HFFc6 (cell line): ENCODE results near the gene ZNF200. TPM values are rescaled to one million over a fixed set of nuclear protein-coding genes. Genes with fewer than 3 reads are reported as not detected.
"Not testable (repeated sequence)": the region's sequence is repeated elsewhere in the genome, so short reads cannot be mapped to it uniquely, and the experiment has no call there.

Experiments used
- DNase-seq: peaks from one replicate; pipeline ENCODE4 v3.0.0-alpha.2; 2018
- H3K27ac Mint-ChIP-seq: 2 replicates; pipeline ENCODE4 v1.8.0; 2020; ENCODE audit warnings: mild to moderate bottlenecking, mixed read lengths
- H3K27me3 Mint-ChIP-seq: 2 replicates; pipeline ENCODE4 v1.8.0; 2021; ENCODE audit warnings: mild to moderate bottlenecking, moderate library complexity, mixed read lengths; ENCODE audit not compliant: insufficient read depth
- H3K36me3 Mint-ChIP-seq: 2 replicates; pipeline ENCODE4 v1.8.0; 2021; ENCODE audit warnings: low read depth, mixed read lengths
- H3K4me1 Mint-ChIP-seq: 2 replicates; pipeline ENCODE4 v1.8.0; 2020; ENCODE audit warnings: low read depth, mixed read lengths
- H3K4me3 Mint-ChIP-seq: 2 replicates; pipeline ENCODE4 v1.8.0; 2020; ENCODE audit warnings: mild to moderate bottlenecking, moderate library complexity, mixed read lengths
- H3K9me3 Mint-ChIP-seq: 2 replicates; pipeline ENCODE4 v1.8.0; 2020; ENCODE audit warnings: mild to moderate bottlenecking, mixed read lengths
- total RNA-seq, 6 experiments: library from RNA; stranded (reverse); fragmentation: NEBNext Ultra II Directional; extraction: Animal tissue kit (Norgen Biotek cat#: 25700); gene quantifications; 2 replicates in 1 of 6; 3 replicates in 5 of 6; pipeline ENCODE4 v1.2.3, GENCODE V29; 2021
- TF ChIP-seq, protein P1 (sequence below): fragments of 200-600 bp; sonication (generic); IDR thresholded peaks from 2 replicates; pipeline ENCODE4 v1.5.0; 2021; ENCODE audit warnings: antibody characterized with exemption, mild to moderate bottlenecking

ZNF200 gene
- total RNA-seq, 6 experiments from 2014 or later: 5.1 to 6.3 (median 5.7) TPM

DNA sequence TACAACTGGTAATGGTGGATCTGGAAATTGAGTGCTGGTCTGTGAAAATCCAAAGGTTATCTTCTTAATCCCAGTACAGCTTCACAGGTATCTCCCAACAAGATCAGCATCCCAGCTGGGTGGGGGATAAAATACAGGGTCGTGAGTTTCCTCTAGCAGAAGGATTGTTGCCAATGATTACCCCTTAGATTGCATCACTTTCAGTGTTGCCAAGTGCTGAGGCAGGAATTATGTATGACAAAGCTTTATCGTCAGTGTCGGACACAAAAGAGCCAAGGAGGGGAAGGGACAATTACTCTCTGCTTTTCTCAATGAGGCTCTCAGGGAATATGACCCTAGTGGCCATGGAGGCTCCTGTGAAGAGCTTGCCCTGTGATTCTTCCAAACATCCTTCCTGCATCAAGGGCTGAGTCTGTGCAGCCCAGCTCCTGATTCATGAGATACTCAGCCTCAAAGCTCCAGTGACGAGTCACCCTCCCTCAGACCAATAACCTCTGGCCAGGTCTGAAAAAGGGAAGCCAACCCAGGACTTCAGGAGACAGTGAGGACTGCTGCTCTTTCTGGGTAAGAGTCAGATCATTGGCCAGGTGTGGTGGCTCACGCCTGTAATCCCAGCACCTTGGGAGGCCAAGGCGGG is 31.9 kb downstream of the ZNF200 start:
- no peak overlapping the region for H3K4me3 Mint-ChIP-seq
- DNase-seq: no peak
- no peaks in the 10 kb centered on the region for H3K4me1 Mint-ChIP-seq
- H3K27ac Mint-ChIP-seq: no peak overlapping the region
- H3K9me3 Mint-ChIP-seq: peaks cover 35% of the 10 kb centered on the region
- peaks cover 16% of the 10 kb centered on the region for H3K36me3 Mint-ChIP-seq
- TF ChIP-seq, protein P1, sequence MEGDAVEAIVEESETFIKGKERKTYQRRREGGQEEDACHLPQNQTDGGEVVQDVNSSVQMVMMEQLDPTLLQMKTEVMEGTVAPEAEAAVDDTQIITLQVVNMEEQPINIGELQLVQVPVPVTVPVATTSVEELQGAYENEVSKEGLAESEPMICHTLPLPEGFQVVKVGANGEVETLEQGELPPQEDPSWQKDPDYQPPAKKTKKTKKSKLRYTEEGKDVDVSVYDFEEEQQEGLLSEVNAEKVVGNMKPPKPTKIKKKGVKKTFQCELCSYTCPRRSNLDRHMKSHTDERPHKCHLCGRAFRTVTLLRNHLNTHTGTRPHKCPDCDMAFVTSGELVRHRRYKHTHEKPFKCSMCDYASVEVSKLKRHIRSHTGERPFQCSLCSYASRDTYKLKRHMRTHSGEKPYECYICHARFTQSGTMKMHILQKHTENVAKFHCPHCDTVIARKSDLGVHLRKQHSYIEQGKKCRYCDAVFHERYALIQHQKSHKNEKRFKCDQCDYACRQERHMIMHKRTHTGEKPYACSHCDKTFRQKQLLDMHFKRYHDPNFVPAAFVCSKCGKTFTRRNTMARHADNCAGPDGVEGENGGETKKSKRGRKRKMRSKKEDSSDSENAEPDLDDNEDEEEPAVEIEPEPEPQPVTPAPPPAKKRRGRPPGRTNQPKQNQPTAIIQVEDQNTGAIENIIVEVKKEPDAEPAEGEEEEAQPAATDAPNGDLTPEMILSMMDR: no peak
- peaks cover 33% of the 10 kb centered on the region for H3K27me3 Mint-ChIP-seq

DNA sequence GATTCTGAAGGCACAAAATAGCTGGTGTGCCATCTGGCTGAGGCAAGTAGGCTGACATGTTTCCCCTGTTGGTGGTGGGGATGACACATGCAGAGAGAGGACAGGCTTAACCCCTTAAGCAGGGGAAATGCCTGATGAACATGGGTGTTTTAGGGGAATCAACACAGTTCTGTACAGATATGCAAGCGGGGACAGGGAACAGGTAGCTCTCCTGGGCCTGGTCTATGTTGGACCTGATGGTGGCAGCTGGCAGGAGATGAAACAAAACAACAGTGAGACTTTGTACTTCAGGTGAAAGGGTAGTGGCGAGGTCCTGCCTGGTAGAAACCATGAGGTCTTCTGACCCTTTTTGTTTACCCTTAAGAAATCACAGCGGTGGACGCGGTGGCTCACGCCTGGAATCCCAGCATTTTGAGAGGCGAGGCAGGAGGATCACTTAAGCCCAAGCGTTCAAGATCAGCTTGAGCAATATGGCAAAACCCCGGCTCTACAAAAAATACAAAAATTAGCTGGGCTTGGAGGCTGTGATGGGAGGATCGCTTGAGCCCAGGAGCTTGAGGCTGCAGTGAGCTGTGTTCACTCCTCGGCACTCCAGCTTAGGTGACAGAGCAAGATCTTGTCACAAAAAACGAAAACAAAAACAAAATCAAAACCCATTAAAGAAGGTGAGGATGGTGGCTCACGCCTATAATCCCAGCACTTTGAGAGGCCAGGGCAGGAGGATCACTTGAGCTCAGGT is 36.5 kb downstream of the ZNF200 start:
- Mint-ChIP-seq H3K27me3 (peaks cover 28% of the 10 kb centered on the region), H3K4me3 (no peak overlapping the region), H3K9me3 (no peaks in the 10 kb centered on the region; the same call in 1 of the 2 replicates), H3K4me1 (no peaks in the 10 kb centered on the region), H3K36me3 (no peaks in the 10 kb centered on the region), H3K27ac (no peak overlapping the region)
- DNase-seq: no peak
- TF ChIP-seq, protein P1: no peak

DNA sequence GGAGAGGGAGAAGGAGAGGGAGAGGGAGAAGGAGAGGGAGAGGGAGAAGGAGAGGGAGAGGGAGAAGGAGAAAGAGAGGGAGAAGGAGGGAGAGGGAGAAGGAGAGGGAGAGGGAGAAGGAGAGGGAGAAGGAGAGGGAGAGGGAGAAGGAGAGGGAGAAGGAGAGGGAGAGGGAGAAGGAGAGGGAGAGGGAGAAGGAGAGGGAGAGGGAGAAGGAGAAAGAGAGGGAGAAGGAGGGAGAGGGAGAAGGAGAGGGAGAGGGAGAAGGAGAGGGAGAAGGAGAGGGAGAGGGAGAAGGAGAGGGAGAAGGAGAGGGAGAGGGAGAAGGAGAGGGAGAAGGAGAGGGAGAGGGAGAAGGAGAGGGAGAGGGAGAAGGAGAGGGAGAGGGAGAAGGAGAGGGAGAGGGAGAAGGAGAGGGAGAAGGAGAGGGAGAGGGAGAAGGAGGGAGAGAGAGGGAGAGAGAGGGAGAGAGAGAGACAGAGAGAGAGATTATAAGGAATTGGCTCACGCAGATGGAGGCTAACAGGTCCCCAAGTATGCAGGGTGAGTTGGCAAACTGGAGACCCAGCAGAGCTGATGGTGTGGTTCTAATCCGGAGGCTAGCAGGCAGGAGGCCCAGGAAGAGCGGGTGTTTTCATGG is 37.1 kb downstream of the ZNF200 start:
- peaks cover 23% of the 10 kb centered on the region for H3K27me3 Mint-ChIP-seq
- H3K4me3 Mint-ChIP-seq, H3K36me3 Mint-ChIP-seq: not testable (repeated sequence)

DNA sequence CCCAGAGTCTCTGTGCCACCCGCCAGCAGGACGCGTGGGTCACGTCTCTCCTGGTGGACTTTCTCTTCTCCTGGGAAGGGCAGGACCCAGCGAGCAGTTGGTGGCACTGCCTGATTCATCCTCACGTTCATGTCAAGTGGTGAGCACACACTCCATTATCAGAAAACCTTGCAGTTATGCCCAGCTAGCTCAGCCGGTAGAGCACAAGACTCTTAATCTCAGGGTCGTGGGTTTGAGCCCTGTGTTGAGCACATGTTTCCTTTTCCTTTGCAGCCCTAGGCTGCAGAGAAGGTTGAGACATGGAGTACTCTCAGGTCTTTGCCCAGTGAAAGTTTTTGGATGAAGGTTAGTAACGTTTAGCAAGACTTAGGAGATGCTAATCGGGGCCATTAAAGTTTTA is 39.0 kb downstream of the ZNF200 start:
- no peak overlapping the region for H3K27ac Mint-ChIP-seq
- TF ChIP-seq, protein P1: no peak
- peaks cover 25% of the 10 kb centered on the region for H3K27me3 Mint-ChIP-seq
- H3K36me3 Mint-ChIP-seq: no peaks in the 10 kb centered on the region
- H3K4me1 Mint-ChIP-seq: peaks cover 6% of the 10 kb centered on the region; the same call in 1 of the 2 replicates
- no peaks in the 10 kb centered on the region; the same call in 1 of the 2 replicates for H3K9me3 Mint-ChIP-seq
- no peak overlapping the region for H3K4me3 Mint-ChIP-seq
- no peak for DNase-seq

More for the DNA sequence above, 37.1 kb downstream of the ZNF200 start:
- H3K9me3 Mint-ChIP-seq, H3K27ac Mint-ChIP-seq, DNase-seq, H3K4me1 Mint-ChIP-seq: not testable (repeated sequence)

DNA sequence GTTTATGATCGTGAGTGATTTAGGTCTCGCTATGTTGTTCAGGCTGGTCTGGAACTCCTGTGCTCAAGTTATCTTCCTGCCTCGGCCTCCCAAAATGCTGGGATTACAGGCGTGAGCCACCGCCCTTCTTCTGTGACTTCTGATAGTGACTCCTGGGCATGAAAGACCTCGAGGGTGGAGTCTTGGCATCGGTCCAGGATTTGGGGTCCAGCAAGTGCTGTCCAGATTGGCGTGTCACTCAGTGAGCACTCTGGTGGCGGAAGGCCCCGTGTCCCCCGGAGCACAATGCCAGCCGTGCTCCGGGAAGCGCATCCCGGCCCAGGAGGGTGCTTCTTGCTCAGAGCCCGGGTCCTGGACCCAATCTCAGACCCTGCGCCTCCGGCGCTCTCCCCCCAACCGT is 40.2 kb downstream of the ZNF200 start:
- Mint-ChIP-seq H3K4me1 (peaks cover 18% of the 10 kb centered on the region), H3K4me3 (no peak overlapping the region), H3K36me3 (no peaks in the 10 kb centered on the region), H3K27me3 (peaks cover 22% of the 10 kb centered on the region), H3K27ac (no peak overlapping the region), H3K9me3 (no peaks in the 10 kb centered on the region; the same call in 1 of the 2 replicates)
- TF ChIP-seq, protein P1: no peak
- no peak for DNase-seq
